C4-2B (cell line): ENCODE results near the gene AGBL4.

ENCODE experiments used
- H3K27ac ChIP-seq: fragments of 450-650 bp; 2 replicates; pipeline ENCODE4 v1.5.1; 2017
- CTCF ChIP-seq: fragments of 450-650 bp; conservative IDR thresholded peaks from 2 replicates; pipeline ENCODE4 v1.5.1; 2017; ENCODE audit warnings: mild to moderate bottlenecking
- ZFX ChIP-seq: fragments of 450-650 bp; IDR thresholded peaks from 2 replicates; pipeline ENCODE4 v1.6.1; 2017

The AGBL4 gene

DNA sequence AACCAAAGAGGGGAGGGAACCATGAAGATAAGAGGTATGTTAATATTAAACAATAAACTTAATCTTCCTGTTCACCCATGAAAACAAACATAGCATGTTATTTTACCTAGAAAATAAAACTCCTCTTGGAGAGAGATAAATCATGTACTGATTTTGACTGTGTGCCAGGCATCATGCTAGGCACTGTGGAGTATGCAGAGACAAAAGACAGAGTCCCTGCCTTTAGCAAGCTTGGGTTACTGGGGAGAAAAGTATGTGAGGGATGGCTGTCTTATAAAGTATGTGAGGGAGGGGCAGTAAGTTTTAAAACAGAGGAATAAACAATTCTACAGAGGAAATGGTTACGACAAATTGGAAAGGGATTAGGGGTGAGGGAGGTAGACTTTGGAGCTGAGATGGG, 1117.6 kb downstream of the AGBL4 start:
- TF ChIP-seq CTCF, result no peak
- TF ChIP-seq ZFX, result no peak
- no peak overlapping the region for H3K27ac ChIP-seq

GRCh38 chr1:48903291-48903690, 1120.5 kb downstream of the AGBL4 start:
- TF ChIP-seq CTCF (no peak; the same call in 1 of the 2 replicates), ZFX (no peak)
- H3K27ac ChIP-seq, result no peak overlapping the region

GRCh38 chr1:48898894-48899293, 1124.9 kb downstream of the AGBL4 start:
- H3K27ac ChIP-seq, result no peak overlapping the region
- TF ChIP-seq ZFX (no peak), CTCF (no peak)

DNA sequence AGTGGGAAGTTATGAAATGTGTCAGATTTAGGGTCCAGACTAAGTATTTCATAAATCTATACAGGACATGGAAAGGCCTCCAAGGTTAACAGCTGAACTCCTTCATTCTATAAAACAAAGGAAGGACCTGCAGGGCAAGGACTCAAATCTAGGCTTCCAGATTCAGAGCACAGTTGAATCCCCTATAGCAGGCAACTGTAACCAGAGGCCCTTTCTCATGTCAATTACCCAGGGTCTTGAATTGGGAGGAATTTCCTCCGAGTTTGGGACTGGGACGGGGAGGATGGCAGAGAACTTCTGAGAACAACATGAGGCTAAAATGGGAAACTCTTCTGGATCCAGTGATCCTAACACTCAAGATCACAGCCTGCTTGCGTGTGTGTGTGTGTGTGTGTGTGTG, 1134.1 kb downstream of the AGBL4 start:
- H3K27ac ChIP-seq, result no peak overlapping the region
- TF ChIP-seq CTCF (no peak), ZFX (no peak)

DNA sequence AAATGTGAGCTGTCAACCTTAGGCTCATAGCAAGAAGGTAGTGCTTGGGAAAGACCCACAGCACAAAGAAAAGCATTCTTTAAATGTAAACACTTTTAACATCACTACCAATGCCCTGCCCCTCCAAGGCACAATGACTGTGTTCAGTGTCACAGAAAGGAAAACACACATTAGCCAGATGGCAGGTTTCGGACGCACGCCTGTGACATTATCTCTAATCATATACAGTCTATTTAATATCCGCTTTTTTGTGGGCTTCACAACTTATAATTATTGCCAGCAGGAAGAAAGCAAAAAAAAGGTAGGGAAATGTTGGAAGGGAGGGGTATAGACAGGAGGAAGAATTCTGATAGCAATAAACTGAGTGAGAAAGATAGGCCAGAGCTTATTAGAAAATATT, 1134.7 kb downstream of the AGBL4 start:
- H3K27ac ChIP-seq, result no peak overlapping the region
- TF ChIP-seq CTCF (no peak), ZFX (no peak)

DNA sequence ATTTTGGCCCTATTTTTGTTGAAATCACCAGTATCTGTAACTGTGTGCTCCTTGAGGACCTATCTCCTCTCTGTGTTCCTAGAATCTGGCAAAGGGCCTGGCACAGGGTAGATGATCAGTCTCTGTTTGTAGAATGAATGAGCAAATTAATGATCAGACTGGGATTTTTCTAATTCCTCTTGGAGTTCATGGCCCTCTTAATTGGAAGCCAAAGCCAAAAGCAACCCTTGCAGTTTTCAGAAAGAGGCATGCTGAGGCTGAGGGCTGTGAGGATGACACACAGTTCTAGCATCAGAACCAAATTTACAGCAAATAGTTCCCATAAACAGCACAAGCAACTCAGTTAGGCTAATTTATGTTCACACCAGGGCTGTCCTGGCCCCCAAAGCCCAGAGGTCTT, 1136.0 kb downstream of the AGBL4 start:
- no peak overlapping the region for H3K27ac ChIP-seq
- TF ChIP-seq CTCF (no peak), ZFX (no peak)

DNA sequence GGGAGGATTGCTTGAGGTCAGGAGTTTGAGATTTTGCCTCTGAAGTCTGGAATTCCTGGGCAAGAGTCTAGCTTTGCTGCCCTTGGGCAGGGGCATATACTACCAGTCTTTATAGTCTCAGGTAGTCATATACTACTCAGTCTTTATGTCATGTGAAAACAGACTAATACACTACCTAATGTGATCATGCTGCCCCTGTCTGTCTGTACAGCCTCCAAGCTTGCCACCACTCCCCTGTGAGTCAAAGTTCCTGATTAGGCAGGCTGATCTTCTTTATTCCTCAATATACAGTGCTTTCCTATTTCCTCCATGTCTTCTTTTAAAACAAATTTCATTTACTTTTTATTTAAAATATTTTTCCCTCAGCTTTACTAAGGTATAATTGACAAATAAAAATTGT, 1141.7 kb downstream of the AGBL4 start:
- TF ChIP-seq CTCF (no peak), ZFX (no peak)
- H3K27ac ChIP-seq, result no peak overlapping the region
